Measurements from ENCODE around the gene DGCR2. TPM values are rescaled to one million over a fixed set of nuclear protein-coding genes. Genes with fewer than 3 reads are reported as not detected.
A peak's percentile ranks its signal among the peaks of the same experiment; 100 is the strongest.

The DGCR2 gene
- total RNA-seq, 2 donors from 2014 or later, result 9.5 to 23.6 TPM

DNA sequence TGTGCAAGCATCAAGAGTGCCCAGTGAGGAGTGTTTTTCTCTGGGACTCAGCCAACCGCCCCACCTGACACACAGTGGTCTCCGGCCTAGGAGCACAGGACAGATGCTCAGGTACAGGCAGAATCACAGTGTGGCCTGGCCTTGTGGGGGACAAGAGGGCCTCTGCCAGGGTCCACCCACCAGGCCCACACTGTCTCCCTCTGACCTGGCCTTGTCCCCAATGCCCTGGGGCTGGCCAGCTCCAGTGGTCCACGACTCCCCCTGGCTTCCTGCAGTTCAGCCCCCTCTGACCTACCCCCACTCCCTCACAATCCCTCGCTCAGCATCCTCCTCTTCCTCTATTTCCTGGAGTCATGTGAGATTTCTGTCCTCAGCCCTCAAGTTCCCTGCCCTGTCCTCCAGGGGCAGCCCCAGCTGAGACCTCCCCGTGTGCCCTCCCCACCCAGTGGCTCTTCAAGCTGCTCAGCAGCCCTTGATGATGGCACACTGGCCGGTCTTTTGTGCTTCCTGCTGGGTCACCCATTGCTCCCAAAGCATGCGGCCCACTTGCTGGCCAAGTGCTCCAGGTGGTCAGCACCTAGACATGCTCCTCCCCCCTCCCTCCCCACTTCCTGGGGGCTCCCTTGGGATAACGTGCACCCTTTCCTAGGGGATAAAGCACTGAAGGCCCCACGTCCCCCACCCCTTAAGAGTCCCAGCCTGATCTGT lies 10.6 kb upstream of the DGCR2 start:
- Mint-ChIP-seq H3K36me3 (peaks cover 0 to 6% of the 10 kb centered on the region in 2 donors), H3K9me3 (no peaks in the 10 kb centered on the region), H3K27ac (no peak overlapping the region)
- ATAC-seq (no peak), DNase-seq (ENCODE audit: low spot score in 2 of 2) (no peak)

DNA sequence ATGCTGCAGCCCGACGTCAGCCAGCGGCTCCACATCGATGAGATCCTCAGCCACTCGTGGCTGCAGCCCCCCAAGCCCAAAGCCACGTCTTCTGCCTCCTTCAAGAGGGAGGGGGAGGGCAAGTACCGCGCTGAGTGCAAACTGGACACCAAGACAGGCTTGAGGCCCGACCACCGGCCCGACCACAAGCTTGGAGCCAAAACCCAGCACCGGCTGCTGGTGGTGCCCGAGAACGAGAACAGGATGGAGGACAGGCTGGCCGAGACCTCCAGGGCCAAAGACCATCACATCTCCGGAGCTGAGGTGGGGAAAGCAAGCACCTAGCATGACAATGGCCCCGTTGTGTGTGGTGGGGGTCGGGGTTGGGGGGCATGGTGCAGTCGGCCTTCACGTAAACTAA lies 9.9 kb upstream of the DGCR2 start:
- DNase-seq (ENCODE audit: low spot score in 2 of 2) (no peak), ATAC-seq (no peak)
- no peaks in the 10 kb centered on the region for H3K9me3 Mint-ChIP-seq
- peak overlapping the region in 1 of 2 donors; percentile 47 for H3K27ac Mint-ChIP-seq
- peaks cover 0 to 6% of the 10 kb centered on the region in 2 donors for H3K36me3 Mint-ChIP-seq

DNA sequence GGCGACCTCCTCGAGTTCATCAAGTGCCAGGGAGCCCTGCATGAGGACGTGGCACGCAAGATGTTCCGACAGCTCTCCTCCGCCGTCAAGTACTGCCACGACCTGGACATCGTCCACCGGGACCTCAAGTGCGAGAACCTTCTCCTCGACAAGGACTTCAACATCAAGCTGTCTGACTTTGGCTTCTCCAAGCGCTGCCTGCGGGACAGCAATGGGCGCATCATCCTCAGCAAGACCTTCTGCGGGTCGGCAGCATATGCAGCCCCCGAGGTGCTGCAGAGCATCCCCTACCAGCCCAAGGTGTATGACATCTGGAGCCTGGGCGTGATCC lies 9.4 kb upstream of the DGCR2 start:
- Mint-ChIP-seq H3K27ac (peak overlapping the region in 1 of 2 donors; percentile 47), H3K36me3 (peaks cover 0 to 4% of the 10 kb centered on the region in 2 donors)

DNA sequence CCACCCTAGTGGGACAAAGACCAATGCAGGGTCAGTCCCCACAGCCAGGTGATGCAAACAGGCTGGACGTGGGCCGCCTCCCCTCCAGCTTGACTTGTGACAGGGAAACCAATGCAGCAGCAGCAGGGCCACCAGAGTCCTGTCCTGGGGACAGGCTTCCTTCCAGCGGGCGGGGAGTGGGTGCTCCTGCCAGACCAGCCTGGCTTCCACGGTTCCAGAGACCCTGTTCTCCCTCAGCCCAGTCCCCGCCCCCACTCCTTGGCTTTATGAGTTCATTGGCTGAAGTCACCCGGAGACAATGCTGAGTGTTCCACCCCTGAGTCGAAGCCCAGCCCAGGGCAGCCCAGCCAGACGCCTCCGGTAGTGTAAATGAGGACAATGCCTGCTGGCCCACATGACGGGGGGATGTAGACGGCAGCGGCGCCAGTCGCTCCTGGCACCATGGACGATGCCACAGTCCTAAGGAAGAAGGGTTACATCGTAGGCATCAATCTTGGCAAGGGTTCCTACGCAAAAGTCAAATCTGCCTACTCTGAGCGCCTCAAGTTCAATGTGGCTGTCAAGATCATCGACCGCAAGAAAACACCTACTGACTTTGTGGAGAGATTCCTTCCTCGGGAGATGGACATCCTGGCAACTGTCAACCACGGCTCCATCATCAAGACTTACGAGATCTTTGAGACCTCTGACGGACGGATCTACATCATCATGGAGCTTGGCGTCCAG lies 8.9 kb upstream of the DGCR2 start, which contains the start of gene TSSK2:
Gene TSSK2, plus strand, starts transcription at position 350 of the 726 bp plus-strand sequence. Its CDS starts 92 bp downstream, at position 442.
- peak within 1 kb of the TSS in 1 of 2 donors; percentile 47 for H3K27ac Mint-ChIP-seq
- ATAC-seq, result no peak
- H3K9me3 Mint-ChIP-seq, result no peaks in the 10 kb centered on the region
- DNase-seq (ENCODE audit: low spot score in 2 of 2), result no peak
- no peaks in the 10 kb centered on the region for H3K36me3 Mint-ChIP-seq

More for the DNA sequence above, 9.4 kb upstream of the DGCR2 start:
- DNase-seq (ENCODE audit: low spot score in 2 of 2) (no peak), ATAC-seq (no peak)
- H3K9me3 Mint-ChIP-seq, result no peaks in the 10 kb centered on the region

DNA sequence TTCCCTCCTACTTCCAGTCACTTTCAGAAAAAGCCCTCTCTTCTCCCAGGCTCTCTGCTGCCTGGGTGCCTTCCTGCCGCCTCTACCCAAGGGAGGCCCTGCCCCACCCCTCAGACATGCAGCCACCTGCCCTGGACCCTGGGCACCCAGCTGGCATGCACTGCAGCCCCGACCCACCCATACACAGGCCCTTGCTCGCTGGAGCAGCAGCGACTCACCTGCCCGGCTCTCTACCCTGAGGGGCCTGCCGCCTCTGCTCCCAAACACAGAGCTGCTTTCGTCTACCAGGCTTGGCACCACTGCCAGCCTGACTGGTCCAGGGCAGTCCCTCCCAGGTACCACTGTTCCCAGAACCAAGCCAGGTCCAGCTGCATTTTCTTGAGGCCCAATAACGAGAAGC lies 7.7 kb upstream of the DGCR2 start:
- no peaks in the 10 kb centered on the region for H3K9me3 Mint-ChIP-seq
- peak overlapping the region; percentile 7 to 81 for H3K27ac Mint-ChIP-seq
- DNase-seq (ENCODE audit: low spot score in 2 of 2) (no peak), ATAC-seq (no peak)
- H3K36me3 Mint-ChIP-seq, result no peaks in the 10 kb centered on the region

DNA sequence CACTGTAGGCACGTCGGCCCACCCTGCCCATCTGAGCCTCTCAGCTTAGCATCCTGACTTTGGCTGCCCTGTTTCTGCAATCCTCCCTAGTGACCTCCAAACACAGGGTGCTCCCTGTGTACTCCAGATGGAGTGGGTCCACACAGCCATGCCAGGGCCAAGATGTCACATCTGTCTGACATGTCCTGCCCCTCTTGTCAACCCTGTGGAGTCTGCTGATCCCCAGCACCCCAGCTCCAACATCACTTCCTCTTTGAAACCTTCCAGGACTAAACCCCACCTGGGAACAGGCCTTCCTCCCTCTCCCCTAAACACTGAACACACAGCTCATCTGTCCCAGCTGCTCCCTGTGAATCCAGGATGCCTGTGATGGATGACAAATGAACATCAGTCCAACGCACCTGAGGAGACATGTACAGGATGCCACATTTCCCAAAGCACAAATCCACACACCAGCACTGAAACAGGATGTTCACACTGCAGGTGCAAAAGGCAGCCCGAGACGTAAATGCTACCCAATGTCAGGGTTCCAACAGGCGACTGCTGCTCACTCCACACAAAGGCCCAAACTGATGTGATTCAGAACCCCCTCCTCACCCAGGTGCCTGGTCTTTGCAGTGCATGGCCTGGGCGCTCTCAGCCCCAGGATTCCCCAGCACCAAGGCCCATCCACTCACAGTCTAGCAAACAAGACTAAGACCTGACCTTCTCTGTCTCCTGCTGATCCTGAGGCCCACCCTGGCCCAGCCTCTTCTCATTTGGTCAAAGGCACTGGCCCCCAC lies 6.9 kb upstream of the DGCR2 start:
- Mint-ChIP-seq H3K36me3 (no peaks in the 10 kb centered on the region), H3K9me3 (no peaks in the 10 kb centered on the region), H3K27ac (peak overlapping the region; percentile 7)
- DNase-seq (ENCODE audit: low spot score in 2 of 2) (no peak), ATAC-seq (no peak)

DNA sequence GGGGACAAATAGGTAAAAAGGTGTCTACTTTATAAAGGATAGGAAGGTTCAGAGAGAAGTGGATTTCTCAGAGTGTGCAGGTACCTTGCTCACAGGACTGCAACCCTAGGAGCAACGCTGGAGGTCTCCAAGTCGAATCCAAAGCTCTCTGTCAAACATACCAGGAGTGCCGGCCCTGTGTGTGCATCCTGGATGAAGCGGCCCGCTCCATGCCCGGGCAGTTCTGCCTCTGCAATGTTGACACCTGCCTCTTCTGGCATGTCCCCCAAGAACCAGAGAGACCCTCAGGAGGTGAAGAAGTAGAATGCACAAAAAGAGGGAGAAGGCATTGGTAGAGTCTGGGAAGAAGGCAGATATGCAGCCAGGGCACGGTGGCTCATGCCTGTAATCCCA lies 5.8 kb upstream of the DGCR2 start:
- H3K9me3 Mint-ChIP-seq, result no peaks in the 10 kb centered on the region
- no peaks in the 10 kb centered on the region for H3K36me3 Mint-ChIP-seq
- DNase-seq (ENCODE audit: low spot score in 2 of 2) (no peak), ATAC-seq (no peak)
- H3K27ac Mint-ChIP-seq, result no peak overlapping the region

DNA sequence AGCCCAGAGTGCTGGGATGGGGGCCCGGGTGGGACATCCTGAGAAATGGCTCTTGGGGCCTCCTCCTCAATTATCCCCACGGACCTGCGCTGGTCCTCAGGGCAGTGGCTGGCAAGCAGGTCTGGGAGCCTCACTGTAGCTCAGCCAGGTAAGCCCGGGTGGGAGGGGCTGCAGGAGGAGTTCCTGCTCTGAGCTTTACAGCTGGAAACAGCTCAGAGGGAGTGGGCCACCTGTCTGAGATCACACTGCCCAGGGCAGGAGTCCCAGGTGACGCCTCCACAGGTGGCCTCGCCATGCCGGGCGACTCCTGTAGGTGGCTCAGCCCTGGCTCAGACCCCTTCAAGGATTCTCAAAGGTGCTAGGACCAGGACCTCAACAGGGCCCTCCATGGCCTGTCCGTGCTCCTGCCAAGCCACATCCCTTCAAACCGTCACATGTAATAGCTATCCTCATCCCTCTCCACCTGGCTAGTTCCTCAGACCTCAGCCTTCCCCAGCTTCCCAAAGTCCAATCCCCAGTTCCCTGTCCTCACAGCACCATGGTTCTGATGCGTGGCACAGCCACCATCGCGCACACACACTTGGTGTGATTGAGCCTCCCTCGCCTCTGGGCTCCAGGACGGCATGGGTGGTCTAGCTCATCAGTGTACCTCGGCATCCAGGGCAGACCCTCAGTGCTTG lies 5.3 kb upstream of the DGCR2 start:
- Mint-ChIP-seq H3K36me3 (no peaks in the 10 kb centered on the region), H3K27ac (no peak overlapping the region), H3K9me3 (no peaks in the 10 kb centered on the region)
- ATAC-seq, result no peak
- DNase-seq (ENCODE audit: low spot score in 2 of 2), result no peak

DNA sequence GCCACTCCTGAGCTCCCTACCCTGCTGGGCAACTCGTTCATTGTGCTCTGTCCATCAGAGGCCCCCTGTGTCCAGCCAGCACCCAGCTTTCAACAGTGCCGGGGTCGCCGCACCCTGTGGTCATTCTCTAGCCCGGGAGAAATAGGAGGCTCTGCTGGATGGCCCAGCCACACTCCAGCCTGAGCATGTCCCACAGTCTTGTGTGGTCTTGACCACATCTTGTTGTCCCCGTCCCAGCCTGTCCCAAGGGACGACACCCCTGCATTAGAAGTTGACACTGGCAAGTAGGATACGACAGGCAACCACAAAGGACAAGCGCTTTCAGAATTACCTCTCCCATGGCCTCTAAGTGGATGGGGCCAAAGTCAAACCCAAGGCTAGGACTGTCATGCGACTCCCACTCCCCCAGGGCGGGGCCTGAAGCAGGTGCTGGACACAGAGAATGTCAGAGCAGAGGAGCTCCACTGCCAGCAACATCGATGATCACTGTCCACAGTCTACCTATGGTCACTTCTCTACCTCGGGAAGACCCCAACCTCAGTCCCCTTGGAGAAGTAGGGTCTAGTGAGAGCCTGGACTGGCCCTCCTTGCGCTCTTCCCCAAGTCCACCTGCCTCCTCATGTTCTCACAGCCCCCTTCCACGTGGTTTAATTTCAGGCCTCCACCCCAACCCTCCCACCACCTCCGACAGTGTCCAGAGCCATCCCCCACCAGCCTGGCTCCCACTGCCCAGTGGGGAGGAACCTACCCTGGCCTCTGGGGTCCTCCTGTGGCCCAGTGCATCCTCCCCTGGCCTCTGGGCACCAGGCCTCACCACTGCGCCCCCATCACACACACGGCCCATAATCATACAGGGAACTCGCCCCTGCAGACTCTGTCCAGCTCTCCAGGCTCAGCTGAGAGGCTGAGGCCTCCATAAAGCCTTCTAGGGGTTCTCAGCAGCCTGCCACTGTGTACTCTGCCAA lies 4.4 kb upstream of the DGCR2 start:
- no peaks in the 10 kb centered on the region for H3K36me3 Mint-ChIP-seq
- no peak for ATAC-seq
- no peak overlapping the region for H3K27ac Mint-ChIP-seq
- H3K9me3 Mint-ChIP-seq, result no peaks in the 10 kb centered on the region
- DNase-seq (ENCODE audit: low spot score in 2 of 2), result no peak

DNA sequence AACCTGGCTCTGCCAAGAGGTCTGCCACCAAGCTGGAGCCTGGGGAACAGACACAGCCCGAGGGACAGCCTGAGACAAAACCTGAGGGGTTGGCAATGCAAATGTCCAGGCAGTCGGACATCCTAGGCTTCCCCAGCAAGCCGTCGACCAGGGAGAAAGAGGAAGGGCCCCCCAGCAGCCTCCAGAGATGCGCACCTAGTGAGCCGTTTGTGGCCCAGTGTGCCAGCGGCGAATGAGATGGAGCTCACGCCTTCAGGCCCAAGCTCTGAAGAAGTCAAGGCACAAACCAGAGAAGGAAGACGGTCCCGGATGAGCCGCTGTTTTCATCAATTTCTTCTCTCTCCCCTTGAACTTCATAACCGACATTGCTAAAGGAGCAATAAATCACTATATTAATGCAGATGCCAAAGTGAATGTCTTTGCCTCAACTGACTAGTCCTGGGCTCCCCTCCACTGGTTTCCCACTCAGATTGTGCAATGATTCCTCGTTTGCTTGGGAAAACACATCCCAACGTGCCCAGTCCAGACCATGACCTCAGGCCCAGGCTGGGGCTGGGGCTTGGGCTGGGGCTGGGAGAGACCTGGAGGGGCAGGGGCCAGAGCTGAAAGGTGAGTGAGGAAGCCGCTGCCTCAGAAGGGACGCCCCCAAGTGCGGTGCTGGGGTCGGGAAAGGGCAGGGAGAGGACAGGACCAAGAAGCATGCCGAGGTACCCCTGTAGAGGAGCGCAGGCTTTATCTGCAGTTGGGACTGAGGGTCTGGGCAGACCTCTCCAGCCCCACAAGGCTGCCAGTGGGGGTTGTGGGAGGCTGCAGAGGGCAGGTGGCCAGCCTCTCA lies 3.5 kb upstream of the DGCR2 start:
- Mint-ChIP-seq H3K36me3 (no peaks in the 10 kb centered on the region), H3K27ac (no peak overlapping the region), H3K9me3 (no peaks in the 10 kb centered on the region)
- ATAC-seq (no peak), DNase-seq (ENCODE audit: low spot score in 2 of 2) (no peak)

DNA sequence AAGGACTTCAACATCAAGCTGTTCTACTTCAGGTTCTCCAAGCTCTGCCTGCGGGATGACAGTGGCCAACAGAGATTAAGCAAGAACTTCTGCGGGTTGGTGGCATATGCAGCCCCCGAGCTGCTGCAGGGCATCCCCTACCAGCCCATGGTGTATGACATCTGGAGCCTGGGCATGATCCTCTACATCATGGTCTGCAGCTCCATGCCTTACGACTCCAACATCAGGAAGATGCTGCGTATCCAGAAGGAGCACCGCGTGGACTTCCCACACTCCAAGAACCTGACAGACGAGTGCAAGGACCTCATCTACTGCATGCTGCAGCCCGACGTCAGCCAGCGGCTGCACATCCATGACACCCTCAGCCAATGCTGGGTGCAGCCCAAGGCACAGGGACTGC lies 2.8 kb upstream of the DGCR2 start:
- Mint-ChIP-seq H3K36me3 (no peaks in the 10 kb centered on the region), H3K27ac (no peak overlapping the region), H3K9me3 (no peaks in the 10 kb centered on the region)
- no peak for DNase-seq (ENCODE audit: low spot score in 2 of 2)
- no peak for ATAC-seq

DNA sequence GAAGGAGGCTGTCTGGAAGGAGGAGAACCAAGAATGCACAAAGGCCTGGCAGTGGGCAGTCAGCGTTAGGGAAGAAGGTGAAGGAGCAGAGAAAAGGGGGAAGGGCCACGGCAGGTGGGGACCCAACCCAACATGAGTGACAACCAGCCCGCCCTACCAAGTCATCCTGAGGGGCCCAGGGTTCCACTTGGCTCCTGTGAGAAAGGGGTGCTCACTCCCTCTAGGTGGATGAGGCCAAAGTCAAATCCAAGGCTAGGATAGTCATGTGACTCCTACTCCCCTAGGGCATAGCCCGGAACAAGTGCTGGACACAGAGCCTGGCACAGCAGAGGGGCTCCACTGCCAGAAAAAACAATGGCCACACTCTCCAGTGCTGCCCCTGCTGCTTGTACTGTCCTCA lies 2.2 kb upstream of the DGCR2 start:
- ATAC-seq (no peak), DNase-seq (ENCODE audit: low spot score in 2 of 2) (no peak)
- Mint-ChIP-seq H3K9me3 (no peaks in the 10 kb centered on the region), H3K27ac (no peak overlapping the region), H3K36me3 (no peaks in the 10 kb centered on the region)

DNA sequence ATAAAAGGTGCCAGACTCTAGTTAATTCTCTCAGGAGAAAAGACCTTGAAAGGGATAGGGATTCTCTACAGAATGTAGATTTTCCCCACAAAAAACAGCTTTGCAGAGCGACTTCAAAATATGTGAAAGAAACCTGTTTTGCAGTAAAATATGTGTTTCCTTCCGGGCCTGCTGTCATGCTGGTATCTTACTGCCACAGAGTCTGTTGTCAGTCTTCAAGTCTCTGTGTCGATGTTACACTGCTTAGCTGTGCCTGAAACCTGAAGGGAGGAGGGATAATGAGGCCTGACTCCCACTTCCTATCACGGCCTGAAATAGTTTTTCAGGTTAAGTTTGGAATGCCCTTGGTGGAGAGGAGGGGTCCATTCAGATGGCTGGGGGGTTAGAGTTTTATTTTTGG lies 1.7 kb upstream of the DGCR2 start:
- ATAC-seq (no peak), DNase-seq (ENCODE audit: low spot score in 2 of 2) (no peak)
- Mint-ChIP-seq H3K36me3 (no peaks in the 10 kb centered on the region), H3K9me3 (no peaks in the 10 kb centered on the region), H3K27ac (no peak overlapping the region)

DNA sequence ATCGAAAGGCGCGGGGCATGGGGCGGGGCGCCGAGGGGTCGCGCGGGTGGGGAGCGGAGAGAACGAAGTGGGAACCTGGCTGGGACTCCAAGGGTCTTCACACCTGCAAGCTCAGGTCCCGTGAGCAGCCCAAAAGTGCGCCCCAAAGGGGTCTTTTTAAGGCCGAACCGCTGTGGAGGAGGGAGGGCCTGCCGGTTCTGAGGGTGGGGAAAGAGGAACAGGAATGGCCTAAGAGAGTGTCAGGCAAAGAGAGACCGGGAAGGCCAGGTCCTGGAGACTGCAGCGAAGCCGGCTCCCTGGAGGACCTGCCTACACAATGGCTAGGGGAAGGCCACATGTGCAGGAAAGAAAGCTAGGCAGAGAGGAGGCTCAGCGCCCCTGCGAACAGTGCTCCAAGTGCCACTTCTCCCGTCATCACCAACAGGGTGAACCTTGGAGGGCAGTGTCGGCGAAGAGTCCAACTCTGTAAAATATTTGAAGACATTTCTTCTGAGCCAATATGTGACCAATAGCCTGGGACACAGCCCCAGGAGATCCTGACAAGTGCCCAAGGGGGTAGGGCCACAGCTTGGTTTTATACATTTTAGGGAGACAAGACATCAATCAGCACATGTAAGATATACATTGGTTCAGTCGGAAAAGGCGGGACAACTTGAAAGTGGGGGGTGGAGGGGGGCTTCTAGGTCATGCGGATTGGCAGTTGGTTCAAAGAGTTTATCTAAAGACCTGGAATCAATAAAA lies 710 bp upstream of the DGCR2 start:
- no peak for DNase-seq (ENCODE audit: low spot score in 2 of 2)
- no peak for ATAC-seq
- no peaks in the 10 kb centered on the region for H3K9me3 Mint-ChIP-seq
- H3K36me3 Mint-ChIP-seq, result no peaks in the 10 kb centered on the region
- H3K27ac Mint-ChIP-seq, result peak overlapping the region; percentile 44 to 70
